K562 treated with DMSO at 1 percent for 12 hours (cell line): ENCODE data around the gene MDH1B. TPM values are rescaled to one million over a fixed set of nuclear protein-coding genes. Genes with fewer than 3 reads are reported as not detected.

Experiments
- total RNA-seq: library from RNA; unstranded; fragments of 300-600 nt; gene quantifications from 2 replicates; pipeline ENCODE4 v1.2.3, GENCODE V29; 2022; ENCODE audit not compliant: insufficient read depth

The MDH1B gene
- 0.25 TPM in 1 of 2 replicates, not detected in the other for total RNA-seq

GRCh38 chr2:206765242-206766056 is at the start of gene MDH1B, which contains the start of gene FASTKD2:
TSS of gene MDH1B (minus strand) at chr2:206765328. CDS start at chr2:206765271, 57 bp downstream.
TSS of gene FASTKD2 (plus strand) at chr2:206765606. CDS start at chr2:206766694, 1,088 bp downstream.

DNA sequence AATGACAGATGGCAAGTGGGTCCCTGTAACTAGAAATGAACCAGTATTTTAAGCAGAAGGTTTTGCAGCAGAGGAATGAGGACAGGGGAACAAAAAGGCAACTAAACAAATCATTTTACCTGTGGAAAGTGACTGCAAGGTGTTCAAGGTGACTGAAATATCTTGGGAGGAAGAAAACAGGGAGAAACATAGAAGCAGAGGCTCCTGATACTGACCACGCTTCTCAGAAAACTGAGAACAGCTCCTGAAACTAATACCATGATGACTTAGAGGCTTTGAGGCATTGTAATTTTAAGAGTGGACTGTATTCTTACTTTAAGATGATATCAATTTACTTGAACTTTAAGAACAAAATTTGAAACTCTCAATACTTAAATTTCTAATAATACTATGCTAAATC is 46.8 kb downstream of the MDH1B start, which contains the start of gene DYTN:
Gene DYTN, minus strand, starts transcription at position 101 of the 400 bp plus-strand sequence. CDS start 117 bp downstream, outside the sequence.

Other genes with a start within 250 kb of the MDH1B start
- not detected in 2 replicates for gene FAM237A, start 122.8 kb downstream of the MDH1B start, total RNA-seq
- gene DYTN, start 46.9 kb downstream of the MDH1B start, total RNA-seq, result not detected in 2 replicates
- gene FASTKD2, start 278 bp upstream of the MDH1B start, total RNA-seq, result 7.2 and 16.4 TPM in 2 replicates
- not detected in 2 replicates for gene CPO, start 174.2 kb upstream of the MDH1B start, total RNA-seq